SK-N-MC (cell line): ENCODE results near the gene PRXL2A.

Source experiments
- EZH2 ChIP-seq: fragments of 200-600 bp; sonication (generic); IDR thresholded peaks from one replicate; pipeline ENCODE4 v1.6.1; 2017; ENCODE audit warnings: antibody characterized with exemption
- FOXP2 ChIP-seq: optimal IDR thresholded peaks from 2 replicates; pipeline ENCODE3; 2011; ENCODE audit warnings: mild to moderate bottlenecking, moderate library complexity; ENCODE audit not compliant: insufficient read depth; ENCODE audit errors: extremely low read length, control extremely low read depth
- POLR2AphosphoS5 ChIP-seq: IDR thresholded peaks from 2 replicates; pipeline ENCODE4 v1.6.1; 2012; ENCODE audit warnings: mild to moderate bottlenecking, low read depth, low read length, borderline replicate concordance

GRCh38 chr10:80405035-80405434, 3.3 kb upstream of the PRXL2A start:
- TF ChIP-seq EZH2 = no peak
- no peak for TF ChIP-seq POLR2AphosphoS5
- no peak for TF ChIP-seq FOXP2
